Measurements from ENCODE around the gene SLC7A7.

SLC7A7 gene

DNA sequence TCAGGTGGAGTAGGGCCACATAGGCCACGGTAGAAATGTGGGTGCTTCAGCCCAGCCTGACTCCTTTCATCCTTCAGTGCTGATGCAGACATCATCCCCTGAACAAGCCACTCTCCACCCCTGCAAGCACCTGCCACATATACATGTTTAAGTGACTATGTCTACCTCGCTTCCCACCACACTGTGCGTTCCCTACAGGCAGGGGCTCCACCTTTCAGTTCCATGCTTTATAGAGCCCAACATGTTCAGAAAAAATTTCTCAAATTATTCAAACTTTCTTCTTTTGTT, 11.6 kb downstream of the SLC7A7 start:
- TF ChIP-seq, protein P1, sequence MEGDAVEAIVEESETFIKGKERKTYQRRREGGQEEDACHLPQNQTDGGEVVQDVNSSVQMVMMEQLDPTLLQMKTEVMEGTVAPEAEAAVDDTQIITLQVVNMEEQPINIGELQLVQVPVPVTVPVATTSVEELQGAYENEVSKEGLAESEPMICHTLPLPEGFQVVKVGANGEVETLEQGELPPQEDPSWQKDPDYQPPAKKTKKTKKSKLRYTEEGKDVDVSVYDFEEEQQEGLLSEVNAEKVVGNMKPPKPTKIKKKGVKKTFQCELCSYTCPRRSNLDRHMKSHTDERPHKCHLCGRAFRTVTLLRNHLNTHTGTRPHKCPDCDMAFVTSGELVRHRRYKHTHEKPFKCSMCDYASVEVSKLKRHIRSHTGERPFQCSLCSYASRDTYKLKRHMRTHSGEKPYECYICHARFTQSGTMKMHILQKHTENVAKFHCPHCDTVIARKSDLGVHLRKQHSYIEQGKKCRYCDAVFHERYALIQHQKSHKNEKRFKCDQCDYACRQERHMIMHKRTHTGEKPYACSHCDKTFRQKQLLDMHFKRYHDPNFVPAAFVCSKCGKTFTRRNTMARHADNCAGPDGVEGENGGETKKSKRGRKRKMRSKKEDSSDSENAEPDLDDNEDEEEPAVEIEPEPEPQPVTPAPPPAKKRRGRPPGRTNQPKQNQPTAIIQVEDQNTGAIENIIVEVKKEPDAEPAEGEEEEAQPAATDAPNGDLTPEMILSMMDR (IDR thresholded peaks at IDR 0.05; ENCODE audit: insufficient read depth, missing control alignments): no peak
- FAIRE-seq: no peak
- no peak for DNase-seq (ENCODE audit: insufficient read length, low spot score)

DNA sequence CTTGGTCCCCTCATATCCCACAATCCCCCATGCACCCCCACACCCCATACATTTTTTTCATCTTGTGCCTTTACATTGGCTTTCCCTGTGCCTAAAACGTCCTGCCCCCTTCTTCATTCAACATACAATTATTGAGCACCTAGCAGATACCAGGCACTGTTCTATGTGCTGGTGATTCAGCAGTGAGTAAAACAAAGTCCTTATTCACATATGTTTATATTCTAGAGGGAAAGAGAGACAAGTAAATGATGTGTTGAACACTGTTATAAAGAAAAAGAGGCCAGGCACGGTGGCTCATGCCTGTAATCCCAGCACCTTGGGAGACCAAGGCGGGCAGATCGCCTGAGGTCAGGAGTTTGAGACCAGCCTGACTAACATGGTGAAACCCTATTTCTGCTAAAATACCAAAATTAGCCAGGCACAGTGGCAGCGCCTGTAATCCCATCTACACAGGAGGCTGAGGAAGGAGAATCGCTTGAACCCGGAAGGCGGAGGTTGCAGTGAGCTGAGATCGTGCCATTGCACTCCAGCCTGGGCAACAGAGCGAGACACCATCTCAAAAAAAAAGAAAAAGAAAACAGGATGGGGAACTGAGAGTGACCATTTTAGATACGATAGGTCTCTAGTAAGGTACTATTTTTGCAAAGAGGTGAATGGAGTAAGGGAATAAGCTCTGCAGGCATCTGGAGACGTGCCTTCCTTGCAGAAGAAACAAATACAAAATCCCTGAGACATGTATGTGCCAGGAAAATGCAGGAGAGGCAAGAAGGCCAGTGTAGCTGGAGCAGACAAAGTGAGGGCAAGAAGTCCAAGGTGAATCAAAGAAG, 12.2 kb downstream of the SLC7A7 start:
- FAIRE-seq (no peak), DNase-seq (ENCODE audit: insufficient read length, low spot score) (no peak)
- TF ChIP-seq, protein P1 (IDR thresholded peaks at IDR 0.05; ENCODE audit: insufficient read depth, missing control alignments): no peak

DNA sequence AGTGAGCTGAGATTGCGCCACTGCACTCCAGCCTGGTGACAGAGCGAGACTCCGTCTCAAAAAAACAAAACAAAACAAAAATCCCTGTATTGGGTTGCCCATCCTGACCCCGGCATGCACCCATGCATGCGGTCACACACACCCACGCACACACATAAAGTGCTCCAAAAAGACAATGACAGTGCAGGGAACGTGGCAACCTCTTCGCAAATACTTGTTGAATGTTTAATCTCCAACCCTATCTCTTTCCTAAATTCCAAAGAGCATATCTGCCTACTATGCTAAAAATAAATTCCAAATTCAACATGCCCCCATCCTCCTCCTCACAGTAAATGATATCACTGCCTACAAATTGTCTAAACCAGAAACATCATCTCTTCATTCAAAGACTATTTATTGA, 13.5 kb downstream of the SLC7A7 start:
- TF ChIP-seq, protein P1 (IDR thresholded peaks at IDR 0.05; ENCODE audit: insufficient read depth, missing control alignments): no peak
- FAIRE-seq: no peak
- no peak for DNase-seq (ENCODE audit: insufficient read length, low spot score)

DNA sequence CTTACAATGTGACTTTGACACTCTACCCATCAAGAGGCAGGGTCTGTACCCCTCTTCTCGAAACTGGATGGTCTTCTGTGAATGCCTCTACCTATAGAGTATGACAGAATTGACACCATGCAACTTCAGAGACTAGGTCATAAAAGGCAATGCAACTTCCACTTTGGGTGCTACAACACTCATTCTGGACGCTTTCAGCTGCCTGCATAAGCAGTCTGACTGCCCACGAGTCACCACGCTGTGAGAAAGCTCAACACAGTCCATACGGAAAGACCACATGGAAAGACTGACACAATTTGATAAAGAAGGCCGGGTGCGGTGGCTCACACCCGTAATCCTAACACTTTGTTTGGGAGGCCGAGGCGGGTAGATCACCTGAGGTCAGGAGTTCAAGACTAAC, 14.9 kb downstream of the SLC7A7 start:
- TF ChIP-seq, protein P1 (IDR thresholded peaks at IDR 0.05; ENCODE audit: insufficient read depth, missing control alignments): no peak
- DNase-seq (ENCODE audit: insufficient read length, low spot score) (no peak), FAIRE-seq (no peak)

DNA sequence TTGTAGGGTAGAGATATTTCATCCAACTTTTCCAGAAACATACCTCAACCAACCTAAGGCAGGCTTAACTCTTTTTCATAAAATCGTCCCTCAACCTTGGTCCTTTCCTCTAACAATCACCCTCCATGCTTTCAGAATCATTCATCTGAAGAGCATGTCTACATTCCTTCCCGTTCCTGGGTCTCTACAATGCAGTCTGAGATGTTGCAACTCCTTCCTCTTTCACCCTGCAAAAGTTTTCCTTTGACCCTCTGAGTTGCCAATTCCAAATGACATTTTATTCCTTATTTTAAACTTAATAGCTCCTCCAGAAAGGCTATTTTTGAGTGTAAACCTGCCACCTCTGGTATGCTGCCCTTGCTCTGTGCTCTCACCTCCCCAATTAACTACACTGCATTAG, 16.7 kb downstream of the SLC7A7 start:
- TF ChIP-seq, protein P1 (IDR thresholded peaks at IDR 0.05; ENCODE audit: insufficient read depth, missing control alignments): no peak
- no peak for DNase-seq (ENCODE audit: insufficient read length, low spot score)
- FAIRE-seq: no peak

DNA sequence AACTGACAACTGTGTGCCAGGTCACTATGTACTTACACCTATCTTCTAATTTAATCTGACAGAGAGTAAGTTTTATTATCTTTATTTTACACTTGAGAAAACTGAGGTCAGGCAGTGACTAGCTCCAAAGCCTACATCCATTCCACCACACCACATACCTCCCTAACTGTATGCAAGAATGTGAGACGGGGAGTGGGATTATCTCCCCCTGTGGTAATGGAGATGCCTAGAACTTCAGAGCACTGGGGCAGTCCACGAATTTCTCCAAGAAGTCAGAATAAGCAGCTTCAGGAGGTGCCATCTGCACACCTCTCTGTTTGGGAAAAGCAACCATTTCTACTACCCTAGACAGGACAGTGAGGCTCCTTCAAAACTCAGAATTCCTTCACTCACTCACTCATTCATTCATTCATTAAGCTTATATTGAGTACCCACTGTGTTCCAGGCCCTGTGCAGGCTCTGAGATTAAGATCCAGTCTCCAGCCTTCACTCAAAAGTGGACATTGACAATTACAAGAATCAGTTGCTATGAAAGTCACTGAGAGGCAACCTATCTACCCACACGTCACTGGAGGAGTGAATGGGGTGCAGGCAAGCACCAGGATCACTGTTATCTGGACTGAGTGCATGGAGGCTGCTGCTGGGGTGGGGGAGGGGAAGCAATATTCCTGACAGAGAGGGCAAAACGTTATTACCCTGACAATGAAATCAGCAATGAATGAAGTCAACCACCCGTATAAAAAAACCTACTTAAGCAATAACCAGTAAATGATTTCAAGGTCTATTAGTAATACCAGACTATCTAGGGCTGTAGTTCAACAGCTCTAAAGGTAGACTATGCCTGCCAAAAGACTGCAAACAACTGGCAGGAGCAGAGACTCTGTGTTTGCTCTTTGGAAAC, 18.0 kb downstream of the SLC7A7 start:
- FAIRE-seq (no peak), DNase-seq (ENCODE audit: insufficient read length, low spot score) (no peak)
- TF ChIP-seq, protein P1 (IDR thresholded peaks at IDR 0.05; ENCODE audit: insufficient read depth, missing control alignments): no peak

Measured in D721Med (cell line).